ENCODE data around the gene TAB2. TPM values are rescaled to one million over a fixed set of nuclear protein-coding genes. Genes with fewer than 3 reads are reported as not detected.

The TAB2 gene
- total RNA-seq, 1 experiment from 2014 or later, result 14.7 TPM

DNA sequence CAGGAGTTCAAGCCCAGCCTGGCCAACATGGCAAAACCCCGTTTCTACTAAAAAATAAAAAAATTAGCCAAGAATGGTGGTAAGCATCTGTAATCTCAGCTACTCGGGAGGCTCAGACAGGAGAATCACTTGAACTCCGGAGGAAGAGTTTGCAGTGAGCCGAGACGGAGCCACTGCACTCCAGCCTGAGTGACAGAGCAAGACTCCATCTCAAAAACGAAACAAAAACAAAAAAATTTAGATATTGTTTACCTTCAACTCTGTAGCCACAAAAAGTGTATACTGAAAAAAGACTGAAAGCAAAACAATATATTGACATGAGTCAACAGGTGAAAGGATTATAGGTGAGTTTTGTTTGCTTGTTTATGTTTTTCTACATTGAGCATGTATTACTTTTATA lies 30.6 kb upstream of the TAB2 start:
- no peak overlapping the region for H3K4me3 ChIP-seq (ENCODE audit: low read length)
- intact Hi-C loops (cut with micrococcal nuclease), result no loop called here
- no peaks in the 10 kb centered on the region for H3K27me3 ChIP-seq (ENCODE audit: low read length)
- H3K9me2 ChIP-seq (replicated peaks; ENCODE audit: low read length), result no peaks in the 10 kb centered on the region
- H3K27ac ChIP-seq (ENCODE audit: low read length), result no peak overlapping the region
- POLR2A ChIA-PET (ENCODE audit: unreplicated experiment), result no interaction called here
- no peak for TF ChIP-seq EZH2phosphoT487 (IDR thresholded peaks at IDR 0.05; ENCODE audit: borderline replicate concordance, low read length)
- no peak for TF ChIP-seq EZH2 (IDR thresholded peaks at IDR 0.05; ENCODE audit: low read length, unreplicated experiment)
- TF ChIP-seq, protein P1, sequence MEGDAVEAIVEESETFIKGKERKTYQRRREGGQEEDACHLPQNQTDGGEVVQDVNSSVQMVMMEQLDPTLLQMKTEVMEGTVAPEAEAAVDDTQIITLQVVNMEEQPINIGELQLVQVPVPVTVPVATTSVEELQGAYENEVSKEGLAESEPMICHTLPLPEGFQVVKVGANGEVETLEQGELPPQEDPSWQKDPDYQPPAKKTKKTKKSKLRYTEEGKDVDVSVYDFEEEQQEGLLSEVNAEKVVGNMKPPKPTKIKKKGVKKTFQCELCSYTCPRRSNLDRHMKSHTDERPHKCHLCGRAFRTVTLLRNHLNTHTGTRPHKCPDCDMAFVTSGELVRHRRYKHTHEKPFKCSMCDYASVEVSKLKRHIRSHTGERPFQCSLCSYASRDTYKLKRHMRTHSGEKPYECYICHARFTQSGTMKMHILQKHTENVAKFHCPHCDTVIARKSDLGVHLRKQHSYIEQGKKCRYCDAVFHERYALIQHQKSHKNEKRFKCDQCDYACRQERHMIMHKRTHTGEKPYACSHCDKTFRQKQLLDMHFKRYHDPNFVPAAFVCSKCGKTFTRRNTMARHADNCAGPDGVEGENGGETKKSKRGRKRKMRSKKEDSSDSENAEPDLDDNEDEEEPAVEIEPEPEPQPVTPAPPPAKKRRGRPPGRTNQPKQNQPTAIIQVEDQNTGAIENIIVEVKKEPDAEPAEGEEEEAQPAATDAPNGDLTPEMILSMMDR (conservative IDR thresholded peaks at IDR 0.05; ENCODE audit: low read depth, low read length), result no peak
- CTCF ChIA-PET, result no interaction called here
- no peak overlapping the region for H2AFZ ChIP-seq (ENCODE audit: low read length)
- peaks cover 4% of the 10 kb centered on the region for H3K4me1 ChIP-seq (ENCODE audit: insufficient read depth, low read length)
- no peak overlapping the region for H3K9ac ChIP-seq (ENCODE audit: low read length)
- BruUV-seq (replicated peaks), result no TSS peak
- H3K79me2 ChIP-seq (ENCODE audit: low read length), result no peaks in the 10 kb centered on the region
- no peaks in the 10 kb centered on the region for H3F3A ChIP-seq (ENCODE audit: low read length, unreplicated experiment)
- no peak overlapping the region for H3K4me2 ChIP-seq (ENCODE audit: low read length)
- H3K36me3 ChIP-seq (ENCODE audit: low read depth, low read length), result no peaks in the 10 kb centered on the region
- no peaks in the 10 kb centered on the region for H3K9me3 ChIP-seq (ENCODE audit: low read length)
- DNase-seq (no peak), ATAC-seq (no peak)
- no peaks in the 10 kb centered on the region for H4K20me1 ChIP-seq (ENCODE audit: low read length)

DNA sequence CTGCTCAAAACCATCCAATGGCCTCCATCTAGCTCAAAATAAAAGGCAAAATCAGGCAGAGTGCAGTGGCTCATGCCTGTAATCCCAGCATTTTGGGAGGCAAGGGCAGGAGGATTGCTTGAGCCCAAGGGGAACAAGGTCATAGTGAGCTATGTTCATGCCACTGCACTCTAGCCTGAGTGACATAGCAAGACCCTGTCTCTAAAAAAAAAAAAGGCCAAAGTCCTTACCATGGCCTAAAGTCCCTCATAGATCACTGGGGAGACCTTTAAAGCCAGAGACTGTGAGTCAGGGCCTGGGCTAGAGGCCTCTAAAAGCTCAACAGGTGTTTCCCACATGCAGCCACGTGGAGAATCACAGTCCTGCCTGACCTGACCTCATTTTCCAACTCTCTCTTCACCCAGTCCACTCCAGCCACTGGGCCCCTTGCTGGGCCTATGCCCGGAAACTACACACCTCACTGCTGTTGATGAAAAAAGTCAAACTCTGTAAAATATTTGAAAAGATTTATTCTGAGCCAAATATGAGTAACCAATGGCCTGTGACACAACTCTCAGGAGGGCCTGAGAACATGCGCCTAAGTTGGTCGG lies 28.2 kb upstream of the TAB2 start:
- ATAC-seq (no peak), DNase-seq (no peak)
- Histone ChIP-seq H3K9ac (ENCODE audit: low read length) (no peak overlapping the region), H3K4me3 (ENCODE audit: low read length) (no peak overlapping the region), H4K20me1 (ENCODE audit: low read length) (no peaks in the 10 kb centered on the region), H3K79me2 (ENCODE audit: low read length) (no peaks in the 10 kb centered on the region), H3K9me2 (replicated peaks; ENCODE audit: low read length) (no peaks in the 10 kb centered on the region), H3K36me3 (ENCODE audit: low read depth, low read length) (no peaks in the 10 kb centered on the region), H3F3A (ENCODE audit: low read length, unreplicated experiment) (no peaks in the 10 kb centered on the region), H3K27me3 (ENCODE audit: low read length) (no peaks in the 10 kb centered on the region), H3K27ac (ENCODE audit: low read length) (no peak overlapping the region), H3K4me2 (ENCODE audit: low read length) (no peak overlapping the region), H3K9me3 (ENCODE audit: low read length) (no peaks in the 10 kb centered on the region), H3K4me1 (ENCODE audit: insufficient read depth, low read length) (peaks cover 4% of the 10 kb centered on the region), H2AFZ (ENCODE audit: low read length) (no peak overlapping the region)
- POLR2A ChIA-PET (ENCODE audit: unreplicated experiment), result interaction anchor here (0.7 kb wide), 1 partner anchor 1041 kb away, joined by 11 read pairs; no protein-coding TSS in a partner anchor
- intact Hi-C loops (cut with micrococcal nuclease), result no loop called here
- CTCF ChIA-PET, result no interaction called here
- TF ChIP-seq, protein P1 (conservative IDR thresholded peaks at IDR 0.05; ENCODE audit: low read depth, low read length), result no peak
- no peak for TF ChIP-seq EZH2 (IDR thresholded peaks at IDR 0.05; ENCODE audit: low read length, unreplicated experiment)
- no TSS peak for BruUV-seq (replicated peaks)

DNA sequence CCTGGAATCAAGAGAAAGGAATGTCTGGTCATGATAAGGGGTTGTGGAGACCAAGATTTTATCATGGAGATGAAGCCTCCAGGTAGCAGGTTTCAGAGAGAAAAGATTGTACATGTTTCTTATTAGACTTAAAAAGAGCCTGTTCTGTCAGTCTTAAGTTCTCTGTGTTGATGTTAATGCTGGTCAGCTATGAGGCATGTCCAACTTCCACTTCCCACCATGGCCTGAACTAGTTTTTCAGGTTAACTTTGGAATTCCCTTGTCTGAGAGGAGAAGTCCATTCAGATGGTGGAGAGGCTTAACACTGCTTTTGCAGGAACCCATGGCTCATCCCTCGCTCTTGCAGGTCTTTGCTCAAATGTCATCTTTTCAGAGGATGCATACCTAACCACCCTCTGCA lies 27.5 kb upstream of the TAB2 start:
- Histone ChIP-seq H3K9me2 (replicated peaks; ENCODE audit: low read length) (no peaks in the 10 kb centered on the region), H4K20me1 (ENCODE audit: low read length) (no peaks in the 10 kb centered on the region), H2AFZ (ENCODE audit: low read length) (no peak overlapping the region), H3K4me3 (ENCODE audit: low read length) (no peak overlapping the region), H3K79me2 (ENCODE audit: low read length) (no peaks in the 10 kb centered on the region), H3K36me3 (ENCODE audit: low read depth, low read length) (no peaks in the 10 kb centered on the region), H3K9ac (ENCODE audit: low read length) (no peak overlapping the region), H3K4me1 (ENCODE audit: insufficient read depth, low read length) (peaks cover 4% of the 10 kb centered on the region), H3K4me2 (ENCODE audit: low read length) (no peak overlapping the region), H3K27ac (ENCODE audit: low read length) (no peak overlapping the region), H3K9me3 (ENCODE audit: low read length) (no peaks in the 10 kb centered on the region), H3F3A (ENCODE audit: low read length, unreplicated experiment) (no peaks in the 10 kb centered on the region), H3K27me3 (ENCODE audit: low read length) (no peaks in the 10 kb centered on the region)
- intact Hi-C loops (cut with micrococcal nuclease), result no loop called here
- ATAC-seq (no peak), DNase-seq (peak; percentile 37)
- TF ChIP-seq, protein P1 (conservative IDR thresholded peaks at IDR 0.05; ENCODE audit: low read depth, low read length), result no peak
- no peak for TF ChIP-seq EZH2phosphoT487 (IDR thresholded peaks at IDR 0.05; ENCODE audit: borderline replicate concordance, low read length)
- BruUV-seq (replicated peaks), result no TSS peak
- ChIA-PET CTCF (no interaction called here), POLR2A (ENCODE audit: unreplicated experiment) (no interaction called here)
